GM19372 (cell line): ENCODE results near the gene SLC9B2.

Source experiments
- ATAC-seq: cut with Tn5 transposase; IDR thresholded peaks from one replicate; pipeline ENCODE4 v1.9.1; 2021; ENCODE audit warnings: mild to moderate bottlenecking, low read depth, moderate library complexity; ENCODE audit not compliant: unreplicated experiment

Gene SLC9B2, protein sequence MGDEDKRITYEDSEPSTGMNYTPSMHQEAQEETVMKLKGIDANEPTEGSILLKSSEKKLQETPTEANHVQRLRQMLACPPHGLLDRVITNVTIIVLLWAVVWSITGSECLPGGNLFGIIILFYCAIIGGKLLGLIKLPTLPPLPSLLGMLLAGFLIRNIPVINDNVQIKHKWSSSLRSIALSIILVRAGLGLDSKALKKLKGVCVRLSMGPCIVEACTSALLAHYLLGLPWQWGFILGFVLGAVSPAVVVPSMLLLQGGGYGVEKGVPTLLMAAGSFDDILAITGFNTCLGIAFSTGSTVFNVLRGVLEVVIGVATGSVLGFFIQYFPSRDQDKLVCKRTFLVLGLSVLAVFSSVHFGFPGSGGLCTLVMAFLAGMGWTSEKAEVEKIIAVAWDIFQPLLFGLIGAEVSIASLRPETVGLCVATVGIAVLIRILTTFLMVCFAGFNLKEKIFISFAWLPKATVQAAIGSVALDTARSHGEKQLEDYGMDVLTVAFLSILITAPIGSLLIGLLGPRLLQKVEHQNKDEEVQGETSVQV

DNA sequence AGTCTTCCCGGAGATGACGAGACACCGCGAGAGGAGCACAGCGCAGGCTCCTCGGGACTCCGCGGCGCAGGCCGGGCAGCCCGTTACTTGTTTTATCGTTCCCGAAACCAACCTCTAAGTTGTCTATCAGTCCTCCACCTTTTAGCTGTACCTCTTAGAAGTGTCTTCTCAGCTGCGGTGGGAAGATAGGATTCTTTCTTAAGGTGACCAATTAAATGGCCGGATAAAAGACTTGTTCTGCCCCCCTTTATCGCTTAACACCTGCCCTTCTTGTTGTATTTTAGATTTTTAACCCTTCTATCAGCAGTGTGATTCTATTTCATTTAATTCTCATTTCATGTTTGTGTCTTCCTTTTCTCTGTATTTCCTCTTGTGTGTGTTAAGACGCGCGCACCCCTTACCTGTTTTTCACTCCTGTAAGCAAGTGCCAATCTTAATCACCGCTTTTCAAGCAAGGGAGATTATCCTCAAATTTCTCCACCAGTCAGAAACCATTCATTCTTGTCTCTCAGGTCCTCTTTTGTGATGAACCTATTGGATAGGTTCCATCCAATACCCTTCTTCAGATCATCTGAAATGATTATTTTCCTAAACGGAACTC, at the start of gene SLC9B2:
SLC9B2 (minus strand) TSS at position 15 of the 601 bp plus-strand sequence. CDS start 9,211 bp downstream, outside the sequence.
- ATAC-seq = peak; percentile 48

DNA sequence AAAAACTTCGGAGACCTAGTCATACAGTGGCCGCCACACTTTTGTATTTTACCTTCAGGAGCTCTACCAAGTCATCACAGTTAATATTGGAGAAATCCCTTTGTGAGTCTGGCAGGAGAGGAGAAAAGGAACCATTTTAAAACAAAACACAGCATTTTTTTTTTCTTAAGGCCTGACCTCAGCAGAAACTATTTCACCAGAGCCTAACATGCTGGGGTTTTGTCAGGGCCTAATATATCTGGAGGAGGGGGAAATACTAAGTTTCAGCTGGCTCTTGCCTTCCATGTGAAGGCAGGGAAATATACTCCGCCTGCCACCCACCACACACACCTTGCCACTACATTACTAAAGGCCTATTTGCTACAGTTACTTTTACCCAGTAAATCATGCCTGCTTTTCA, 49.6 kb upstream of the SLC9B2 start:
- ATAC-seq = no peak

DNA sequence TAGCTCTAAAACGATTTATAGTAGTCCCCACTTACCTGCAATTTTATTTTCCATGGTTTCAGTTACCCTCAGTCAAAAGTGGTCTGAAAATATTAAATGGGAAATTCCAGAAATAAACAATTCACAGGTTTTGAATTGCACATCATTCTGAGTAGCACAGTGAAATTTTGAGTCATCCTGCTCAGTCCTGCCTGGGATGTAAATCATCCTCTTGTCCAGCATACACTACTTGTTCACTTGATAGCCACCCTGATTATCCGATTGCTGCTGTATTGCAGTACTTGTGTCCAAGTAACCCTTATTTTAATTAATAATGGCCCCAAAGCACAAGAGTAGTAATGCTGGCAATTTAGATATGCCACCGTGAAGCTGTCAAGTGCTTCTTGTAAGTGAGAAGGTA, 46.6 kb upstream of the SLC9B2 start:
- no peak for ATAC-seq

DNA sequence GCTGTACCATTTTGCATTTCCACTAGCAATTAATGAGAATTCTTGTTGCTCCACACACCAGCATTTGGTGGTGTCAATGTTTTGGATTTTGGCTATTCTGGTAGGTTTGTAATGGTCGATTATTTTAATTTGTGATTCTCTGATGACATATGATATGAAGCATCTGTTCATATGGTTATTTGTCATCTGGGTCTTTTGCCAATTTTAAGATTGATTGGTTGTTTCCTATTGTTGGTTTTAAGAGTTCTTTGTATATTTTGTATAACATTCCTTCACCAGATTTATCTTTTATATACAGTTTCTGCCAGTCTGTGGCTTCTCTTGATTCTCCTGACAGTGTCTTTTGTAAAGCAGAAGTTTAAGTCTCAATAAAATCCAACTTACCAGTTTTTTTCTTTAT, 41.6 kb upstream of the SLC9B2 start:
- ATAC-seq = no peak

DNA sequence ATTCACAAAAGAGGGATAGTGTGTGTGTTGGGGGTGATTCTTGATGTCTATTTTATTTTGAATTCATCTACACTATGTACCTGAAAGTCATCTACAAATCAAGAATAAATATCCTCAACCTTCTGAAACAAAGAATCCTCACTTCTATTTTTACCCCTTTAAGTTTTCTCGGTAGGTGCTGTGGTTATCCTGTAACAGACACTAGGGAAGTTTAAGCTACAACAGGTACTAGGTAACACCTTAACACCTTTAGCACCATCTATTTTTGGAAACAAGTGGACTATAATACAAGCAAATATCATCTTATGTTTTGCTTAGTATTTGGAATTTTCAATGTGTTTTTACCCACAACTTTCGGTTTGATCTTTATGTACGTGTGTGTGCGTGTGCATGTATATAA, 35.0 kb upstream of the SLC9B2 start:
- ATAC-seq = no peak

DNA sequence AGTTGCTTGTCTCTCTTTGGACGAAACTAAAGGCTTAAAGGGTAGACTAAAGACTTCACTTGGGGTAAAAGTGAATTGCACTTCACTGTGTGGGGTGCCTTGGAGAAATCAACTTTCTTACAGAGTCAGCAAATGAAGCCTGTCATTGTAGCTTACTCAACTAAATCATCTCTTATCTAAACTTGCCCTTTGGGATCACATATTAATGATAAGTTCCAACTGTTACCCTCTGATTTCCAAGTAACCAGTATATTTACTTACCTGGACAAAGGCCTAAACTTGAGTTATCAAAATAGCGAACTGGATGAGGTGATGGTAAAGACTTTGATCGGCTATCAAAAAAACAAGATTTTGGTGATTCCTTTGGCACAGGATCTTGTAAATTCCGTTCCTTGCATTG, 32.0 kb upstream of the SLC9B2 start:
- ATAC-seq = no peak

DNA sequence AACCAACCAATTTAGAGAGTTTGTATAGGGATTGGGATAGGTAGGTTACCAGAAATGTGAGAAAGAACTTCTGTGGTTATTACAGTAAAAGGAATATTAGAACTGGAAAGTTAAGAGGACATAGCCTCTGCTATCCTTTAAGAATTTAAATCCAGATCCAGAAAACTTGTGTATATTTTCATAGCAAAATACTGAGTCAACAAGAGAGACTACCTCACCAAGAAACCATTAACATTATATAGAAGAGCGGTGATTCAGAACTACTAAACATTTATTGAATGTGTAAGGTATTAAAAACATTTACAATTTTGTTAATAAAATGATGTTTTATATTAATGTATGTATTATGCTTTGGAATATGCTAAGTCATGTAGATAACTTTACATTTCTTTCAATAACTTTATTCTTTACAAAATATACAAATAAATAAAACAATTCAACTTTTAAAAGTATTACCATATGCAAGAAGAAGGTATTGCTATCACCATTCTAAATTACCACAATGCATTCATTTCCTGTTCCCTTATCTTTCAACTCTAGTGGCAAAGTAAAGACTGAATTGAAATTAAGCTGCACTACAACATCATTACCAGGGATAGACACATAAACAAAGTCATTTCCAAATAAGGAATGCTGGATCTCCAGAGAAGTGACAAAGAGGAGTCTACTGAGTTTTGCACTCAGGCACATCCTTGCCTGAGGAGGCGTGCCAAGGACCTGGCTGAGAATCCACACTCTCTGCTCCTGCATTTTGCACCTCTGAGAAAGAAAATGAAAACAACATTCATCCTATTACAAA, 29.2 kb upstream of the SLC9B2 start:
- no peak for ATAC-seq

DNA sequence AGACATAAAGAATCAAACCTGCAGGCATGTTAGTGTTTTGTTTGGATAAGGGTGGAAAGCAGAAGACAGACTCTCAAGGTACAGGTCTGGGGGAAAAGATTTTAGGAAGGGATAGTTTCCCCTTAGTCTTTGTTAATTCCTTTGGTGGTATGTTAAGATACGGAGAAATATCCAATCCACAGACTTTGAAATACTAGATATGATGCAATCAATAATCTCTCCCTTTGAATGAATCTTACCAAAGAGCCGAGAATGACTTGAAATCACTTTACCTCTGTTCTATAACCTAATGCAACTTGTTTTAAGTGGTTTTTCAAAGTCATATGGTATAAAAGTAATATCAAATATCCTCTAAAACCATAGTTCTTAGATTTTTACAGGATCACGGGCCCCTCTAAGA, 28.3 kb upstream of the SLC9B2 start:
- no peak for ATAC-seq

DNA sequence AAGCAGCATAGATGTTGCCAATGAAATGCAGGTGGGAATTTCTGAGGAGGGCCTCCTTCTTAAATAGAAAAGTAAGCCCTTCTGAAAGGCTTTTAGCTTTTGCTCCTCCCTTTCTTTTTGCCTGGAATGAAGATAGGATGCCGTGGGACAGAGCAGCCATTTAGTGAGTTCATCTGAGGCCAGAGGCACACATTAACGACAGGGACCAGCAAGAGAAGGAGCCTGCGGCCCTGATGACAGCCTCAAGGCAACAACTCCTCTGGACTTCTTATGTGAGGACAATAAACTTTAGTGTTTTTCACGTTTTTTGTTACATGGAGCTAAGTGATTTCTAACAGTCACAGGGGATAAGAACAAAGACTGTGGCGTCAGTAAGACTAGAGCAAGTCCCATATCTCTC, 24.1 kb upstream of the SLC9B2 start:
- ATAC-seq = no peak

DNA sequence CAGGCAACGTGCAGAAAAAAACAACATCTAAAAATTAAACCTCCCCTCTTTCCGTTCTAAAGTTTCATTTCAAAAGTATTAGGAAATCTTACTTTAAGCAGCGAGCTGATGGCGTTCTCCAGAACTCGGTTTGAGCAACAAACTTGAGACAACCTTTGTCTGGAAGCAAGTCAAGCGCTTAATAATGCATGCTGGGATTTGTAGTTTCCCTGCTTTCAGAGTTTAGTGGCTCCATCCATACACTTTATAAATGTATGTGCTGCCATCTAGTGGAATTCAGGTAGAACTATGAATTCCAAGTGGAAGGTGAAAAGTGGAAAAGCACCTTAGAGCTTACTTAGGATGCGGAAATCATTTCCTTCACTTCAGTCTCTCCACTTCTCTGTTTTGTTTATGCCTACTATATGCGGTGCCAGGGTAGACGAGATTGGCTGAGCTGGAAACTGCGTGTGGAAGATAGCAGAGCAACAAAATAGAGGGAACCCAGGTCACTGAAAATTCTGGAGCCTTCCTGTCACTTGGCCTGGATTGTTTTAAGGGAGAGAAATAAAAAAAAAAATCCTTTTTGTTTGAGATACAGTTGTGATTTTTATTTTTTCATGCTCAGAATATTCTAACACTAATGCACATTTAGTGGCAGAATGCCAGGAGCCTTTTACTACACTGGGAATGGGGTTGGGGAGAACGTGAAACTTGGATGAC, 23.3 kb upstream of the SLC9B2 start, which contains the start of gene BDH2:
BDH2 (minus strand) TSS at position 144 of the 702 bp plus-strand sequence. CDS start 3,580 bp downstream, outside the sequence.
- peak; percentile 97 for ATAC-seq

DNA sequence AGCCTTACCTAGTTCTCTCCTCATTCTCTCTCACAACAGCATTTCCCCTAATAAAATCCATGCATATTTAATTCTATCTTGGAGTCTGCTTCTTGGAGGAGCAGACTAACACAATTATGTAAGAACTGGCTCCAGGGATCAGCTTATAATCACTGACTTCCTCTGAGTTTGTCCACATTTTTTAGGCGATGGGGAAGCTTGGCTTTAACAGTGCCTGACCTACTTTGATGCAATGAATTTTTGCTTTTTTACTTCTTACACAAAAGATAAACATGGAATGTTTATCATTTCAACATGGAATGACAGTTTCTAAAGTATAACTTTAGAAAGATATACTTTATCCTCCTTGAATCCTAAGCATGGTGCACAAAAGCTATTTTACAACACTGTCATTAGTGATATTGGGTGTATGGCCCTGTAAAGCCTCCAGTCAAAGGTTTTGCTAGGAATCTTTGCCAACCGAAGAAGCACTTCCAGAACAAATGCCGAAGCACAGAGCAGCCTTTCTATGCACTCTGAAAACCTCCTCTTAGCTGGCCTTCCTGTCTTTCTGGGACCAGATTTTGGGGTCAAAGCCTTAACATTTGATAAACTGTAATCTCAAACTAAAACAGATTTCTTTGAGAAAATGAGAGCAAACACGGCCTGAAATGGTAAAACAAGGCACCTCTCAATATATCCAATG, 22.3 kb upstream of the SLC9B2 start:
- no peak for ATAC-seq

DNA sequence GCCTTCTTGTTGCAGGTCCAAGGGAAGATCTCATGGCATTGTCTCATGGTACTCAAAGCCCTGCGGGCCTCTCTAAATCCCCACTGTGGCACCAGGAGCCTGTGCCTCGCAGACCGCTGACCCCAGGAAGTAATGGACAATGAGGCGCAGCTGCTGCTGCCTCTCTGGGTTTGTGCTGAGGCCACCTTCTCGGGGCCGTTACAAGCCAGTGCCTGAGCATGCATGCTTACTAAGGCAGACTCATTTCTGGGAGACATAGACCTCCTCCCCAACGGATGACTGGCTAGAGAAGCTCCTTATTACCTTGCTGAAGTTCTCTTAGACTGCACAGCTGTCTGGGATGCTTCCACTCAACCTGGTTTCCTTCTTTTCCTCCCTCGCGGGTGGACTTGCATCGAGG, 21.8 kb upstream of the SLC9B2 start:
- ATAC-seq = no peak

DNA sequence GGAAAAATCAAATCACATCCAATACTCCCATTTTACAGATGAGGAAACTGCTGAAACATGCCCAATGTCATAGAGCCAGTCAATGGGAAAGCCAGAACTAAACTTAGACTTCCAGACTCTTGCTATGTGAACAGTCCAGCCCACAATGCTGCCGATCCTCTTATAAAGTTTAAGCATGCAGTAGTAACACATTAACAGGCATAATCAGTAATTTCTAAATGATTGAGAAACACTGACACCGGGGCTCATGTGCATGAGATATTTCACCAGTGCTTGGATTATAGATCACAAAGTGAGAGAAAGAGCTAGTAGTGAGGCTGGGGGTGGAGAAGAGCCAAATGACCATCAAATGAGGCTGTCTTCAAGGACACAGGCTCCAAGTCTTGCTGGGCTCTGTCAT, 20.6 kb upstream of the SLC9B2 start:
- ATAC-seq = no peak

DNA sequence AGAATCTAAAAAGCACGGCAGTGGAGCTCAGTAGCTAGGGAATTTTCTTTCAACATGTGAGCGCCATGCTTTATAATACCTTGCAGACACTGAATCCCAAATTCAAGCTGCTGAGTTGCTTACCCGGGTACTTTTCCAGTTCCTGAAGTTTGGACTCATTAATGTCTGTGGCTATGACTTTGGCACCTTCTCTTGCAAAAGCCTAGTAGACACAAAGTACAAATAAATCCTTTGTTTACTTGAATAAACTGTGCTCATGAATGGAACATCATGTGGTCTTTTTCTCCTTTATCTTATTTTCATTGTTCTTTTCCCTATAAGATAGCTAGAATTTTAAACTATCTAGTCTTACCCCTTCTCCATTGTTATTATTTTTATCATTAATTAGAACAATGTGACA, 18.5 kb upstream of the SLC9B2 start:
- ATAC-seq = no peak

DNA sequence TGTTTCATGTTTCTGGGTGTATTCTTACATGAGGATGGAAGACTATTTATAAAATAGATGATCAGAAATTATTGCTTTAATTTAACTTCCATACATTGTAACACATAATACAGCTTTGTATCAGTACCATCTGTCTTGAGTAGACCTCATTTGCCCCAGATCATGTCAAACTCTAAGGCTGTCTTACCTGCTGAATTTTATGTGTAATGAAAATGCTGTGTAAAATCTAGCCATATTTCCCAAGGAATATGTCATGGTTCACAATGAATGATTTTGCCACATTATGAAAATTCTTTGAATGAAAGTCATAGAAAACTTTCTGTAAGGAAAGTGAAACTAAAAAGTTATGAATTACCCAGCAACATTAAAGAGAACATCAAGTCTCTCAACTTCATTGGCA, 15.7 kb upstream of the SLC9B2 start:
- ATAC-seq = no peak

DNA sequence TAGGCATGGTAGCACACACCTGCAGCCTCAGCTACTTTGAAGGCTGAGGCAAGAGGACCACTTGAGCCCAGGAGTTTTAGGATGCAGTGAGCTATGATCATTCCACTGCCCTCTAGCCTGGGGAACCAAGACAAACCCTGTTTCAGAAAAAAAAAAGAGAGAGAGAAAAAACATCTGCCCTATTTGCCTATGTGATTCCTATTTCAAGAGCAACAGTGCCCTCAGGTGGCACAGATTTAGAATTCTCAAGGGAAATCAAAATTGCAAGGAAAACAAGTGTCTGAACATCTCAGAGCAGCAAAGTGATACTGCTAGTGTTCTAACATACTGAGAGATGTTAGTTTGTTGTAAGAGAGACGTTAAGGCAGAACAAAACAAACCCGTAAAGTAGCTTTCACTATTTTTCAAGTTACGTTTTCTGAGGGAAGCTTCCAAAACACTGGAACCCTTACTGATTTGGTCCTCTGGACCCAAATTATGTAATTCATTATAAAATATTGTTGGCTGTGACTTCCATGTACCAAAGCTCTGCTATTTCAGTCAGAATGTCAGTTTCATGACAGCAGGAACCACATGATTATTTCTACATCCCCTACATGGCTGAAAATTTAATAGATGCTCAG, 15.2 kb upstream of the SLC9B2 start:
- ATAC-seq = peak; percentile 81

DNA sequence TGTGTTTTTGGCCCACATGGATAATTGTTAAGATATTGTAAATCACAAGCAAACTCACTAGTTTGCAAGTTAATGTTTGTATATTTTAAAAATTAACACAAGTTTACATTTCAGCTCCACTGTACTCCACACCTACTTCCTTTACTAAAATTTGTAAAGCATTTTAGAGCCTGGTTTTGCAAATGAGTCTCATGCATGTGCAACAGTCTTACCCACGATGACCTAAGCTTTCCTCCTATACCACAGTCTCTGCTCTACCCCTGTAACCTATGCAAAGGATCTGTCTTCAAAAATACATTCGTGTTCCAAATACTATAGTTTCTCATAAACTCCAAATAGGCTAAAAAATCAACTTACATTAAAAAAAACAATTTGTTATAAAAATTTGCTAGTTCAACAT, 12.9 kb upstream of the SLC9B2 start:
- ATAC-seq = no peak

DNA sequence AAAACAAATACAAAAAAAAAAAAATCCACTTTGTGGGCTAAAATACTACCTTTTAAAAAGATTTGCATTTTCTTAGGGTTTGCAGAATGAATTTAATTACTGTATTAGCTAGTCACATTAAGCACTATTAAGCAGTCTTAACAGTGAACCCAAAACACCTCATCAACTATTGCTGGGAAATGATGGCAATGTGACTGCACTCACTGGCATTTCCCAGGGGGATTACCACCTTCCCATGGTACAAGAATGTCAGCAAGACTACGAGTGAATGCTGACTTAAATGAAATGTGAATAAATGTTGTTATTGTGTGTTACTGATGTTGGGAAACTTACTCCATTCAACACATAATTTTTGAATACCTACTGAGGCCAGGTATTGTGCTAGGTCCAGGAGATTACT, 10.0 kb upstream of the SLC9B2 start:
- no peak for ATAC-seq

DNA sequence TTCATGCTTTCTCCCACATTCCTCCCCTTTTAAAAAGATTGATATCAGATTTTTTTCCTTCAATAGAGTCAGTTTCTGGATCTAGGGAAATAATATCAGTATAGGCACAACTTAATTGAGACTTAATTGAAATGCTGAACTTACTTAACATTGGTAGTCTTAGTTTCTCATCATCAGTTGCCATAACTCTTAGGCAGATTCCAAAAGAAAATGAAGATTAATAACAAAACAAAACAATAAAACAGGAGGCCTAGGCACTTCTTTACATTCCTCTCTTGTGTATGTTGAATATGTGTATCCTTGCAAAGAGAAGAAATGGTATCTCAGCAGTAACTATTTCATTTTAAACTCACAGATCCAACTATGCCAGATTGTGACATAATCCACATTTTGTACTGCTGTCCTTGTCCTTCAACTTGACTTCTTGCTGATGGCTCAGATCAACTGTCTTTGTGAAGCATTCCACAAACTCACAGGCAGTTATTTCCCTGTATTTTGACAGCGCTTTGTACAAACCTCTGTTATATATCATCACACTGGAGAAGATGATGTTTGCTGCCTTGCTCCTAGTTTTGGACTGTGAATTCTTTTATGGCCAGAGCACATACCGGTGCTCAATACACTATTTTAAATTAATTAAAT, 9.1 kb upstream of the SLC9B2 start:
- ATAC-seq = no peak
